Neuron (in vitro differentiated cells): ENCODE results near the gene PSTPIP1.

Experiments
- H2AFZ ChIP-seq: one replicate; pipeline ENCODE4 v1.6.1; 2013; ENCODE audit warnings: low read depth, mild to moderate bottlenecking, inconsistent platforms, low read length, moderate library complexity
- H3K27me3 ChIP-seq: one replicate; pipeline ENCODE4 v1.6.1; 2013; ENCODE audit warnings: low read length; ENCODE audit not compliant: insufficient read depth
- H3K36me3 ChIP-seq: one replicate; pipeline ENCODE4 v1.6.1; 2013; ENCODE audit warnings: low read length; ENCODE audit not compliant: insufficient read depth
- H3K4me1 ChIP-seq: one replicate; pipeline ENCODE4 v1.6.1; 2013; ENCODE audit warnings: low read length; ENCODE audit not compliant: insufficient read depth
- H3K4me3 ChIP-seq: 2 replicates; pipeline ENCODE4 v1.5.1; 2013; ENCODE audit warnings: mild to moderate bottlenecking, low read length, moderate library complexity
- H3K9me3 ChIP-seq: one replicate; pipeline ENCODE4 v1.6.1; 2013; ENCODE audit warnings: low read length

The PSTPIP1 gene

DNA sequence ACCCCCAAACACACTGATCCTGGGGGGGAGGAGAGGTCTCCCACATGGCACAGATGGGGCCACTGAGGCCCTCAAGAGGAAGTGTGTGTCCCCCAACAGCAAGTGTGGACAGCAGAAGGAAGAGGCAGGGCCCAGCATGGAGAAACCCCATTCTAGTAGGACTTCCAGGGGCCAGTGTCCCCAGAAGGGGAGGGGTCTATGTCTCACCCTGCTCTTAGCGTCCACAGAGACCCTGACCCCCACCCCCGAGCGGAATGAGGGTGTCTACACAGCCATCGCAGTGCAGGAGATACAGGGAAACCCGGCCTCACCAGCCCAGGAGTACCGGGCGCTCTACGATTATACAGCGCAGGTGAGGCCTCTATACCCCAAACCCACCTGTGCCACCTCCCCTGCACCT is 40.7 kb downstream of the PSTPIP1 start:
- Histone ChIP-seq H3K9me3 (no peaks in the 10 kb centered on the region), H3K27me3 (no peaks in the 10 kb centered on the region), H3K4me3 (no peak overlapping the region), H2AFZ (no peak overlapping the region), H3K4me1 (peaks cover 8% of the 10 kb centered on the region), H3K36me3 (peaks cover 8% of the 10 kb centered on the region)

DNA sequence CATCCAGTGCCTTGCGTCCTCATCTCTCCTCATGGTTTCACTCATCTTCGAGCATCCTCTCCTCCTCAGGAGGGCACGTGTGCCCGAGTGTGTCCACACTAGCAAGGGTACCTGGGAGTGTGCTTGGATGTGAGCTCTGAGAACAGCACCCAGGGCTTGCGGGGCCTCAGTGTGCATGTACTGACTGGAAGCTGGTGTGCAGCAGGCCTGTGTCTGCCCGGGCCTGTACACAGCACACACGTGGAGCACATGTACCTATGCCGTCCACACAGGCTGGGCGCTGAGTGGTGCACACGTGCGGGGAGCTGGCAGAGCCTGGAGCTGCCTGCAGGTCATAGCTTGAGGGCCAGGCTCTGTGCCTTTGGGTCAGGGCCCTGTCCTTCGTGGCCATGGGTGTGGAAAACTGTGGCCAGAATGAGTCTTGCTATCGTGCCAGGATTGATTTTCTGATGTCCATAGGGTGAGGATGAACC is 41.1 kb downstream of the PSTPIP1 start:
- H3K4me3 ChIP-seq = no peak overlapping the region
- H3K27me3 ChIP-seq = no peaks in the 10 kb centered on the region
- H3K9me3 ChIP-seq = no peaks in the 10 kb centered on the region
- H3K4me1 ChIP-seq = peaks cover 3% of the 10 kb centered on the region
- H2AFZ ChIP-seq = no peak overlapping the region
- peaks cover 8% of the 10 kb centered on the region for H3K36me3 ChIP-seq

DNA sequence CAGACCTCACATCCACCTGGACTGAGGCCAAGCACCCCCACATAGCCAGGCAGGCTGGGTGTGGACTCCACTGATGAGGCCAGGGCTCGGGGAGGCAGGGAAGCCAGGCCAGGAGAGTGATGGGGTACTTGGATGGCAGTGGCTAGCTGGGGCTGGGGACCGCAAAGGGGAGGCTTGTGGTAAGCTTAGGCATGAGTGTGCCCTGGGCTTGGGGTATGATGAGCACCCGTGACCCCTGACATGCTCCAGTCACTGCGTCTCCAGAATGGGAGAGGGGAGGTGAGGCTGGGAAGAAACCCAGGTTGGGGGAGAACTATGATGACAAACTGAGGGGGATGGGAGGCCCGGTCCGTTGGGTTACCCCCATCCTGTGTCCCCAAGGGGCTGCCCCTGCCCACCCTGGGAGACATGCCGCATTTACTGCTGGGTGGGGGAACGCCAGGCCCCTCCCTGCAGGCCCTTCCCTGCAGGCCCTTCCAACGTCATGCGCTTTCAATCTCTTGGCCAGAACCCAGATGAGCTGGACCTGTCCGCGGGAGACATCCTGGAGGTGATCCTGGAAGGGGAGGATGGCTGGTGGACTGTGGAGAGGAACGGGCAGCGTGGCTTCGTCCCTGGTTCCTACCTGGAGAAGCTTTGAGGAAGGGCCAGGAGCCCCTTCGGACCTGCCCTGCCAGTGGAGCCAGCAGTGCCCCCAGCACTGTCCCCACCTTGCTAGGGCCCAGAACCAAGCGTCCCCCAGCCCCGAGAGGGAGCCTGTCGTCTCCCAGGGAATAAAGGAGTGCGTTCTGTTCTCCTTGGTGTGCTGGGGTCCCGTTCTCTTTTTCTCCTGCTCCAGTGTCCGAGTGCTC is 41.8 kb downstream of the PSTPIP1 start:
- H2AFZ ChIP-seq = no peak overlapping the region
- no peak overlapping the region for H3K4me3 ChIP-seq
- H3K36me3 ChIP-seq = peaks cover 10% of the 10 kb centered on the region
- H3K9me3 ChIP-seq = no peaks in the 10 kb centered on the region
- no peaks in the 10 kb centered on the region for H3K4me1 ChIP-seq
- H3K27me3 ChIP-seq = no peaks in the 10 kb centered on the region

GRCh38 chr15:77037388-77038209 is 42.7 kb downstream of the PSTPIP1 start:
- Histone ChIP-seq H3K4me1 (no peaks in the 10 kb centered on the region), H3K27me3 (no peaks in the 10 kb centered on the region), H3K4me3 (no peak overlapping the region), H3K36me3 (peaks cover 18% of the 10 kb centered on the region), H3K9me3 (no peaks in the 10 kb centered on the region), H2AFZ (no peak overlapping the region)

- H3K27me3 ChIP-seq = no peaks in the 10 kb centered on the region
- H3K36me3 ChIP-seq = peaks cover 28% of the 10 kb centered on the region
- no peak overlapping the region for H3K4me3 ChIP-seq
- no peak overlapping the region for H2AFZ ChIP-seq
- no peaks in the 10 kb centered on the region for H3K4me1 ChIP-seq
- H3K9me3 ChIP-seq = no peaks in the 10 kb centered on the region
Observed at GRCh38 chr15:77038312-77039216, 43.6 kb downstream of the PSTPIP1 start.

DNA sequence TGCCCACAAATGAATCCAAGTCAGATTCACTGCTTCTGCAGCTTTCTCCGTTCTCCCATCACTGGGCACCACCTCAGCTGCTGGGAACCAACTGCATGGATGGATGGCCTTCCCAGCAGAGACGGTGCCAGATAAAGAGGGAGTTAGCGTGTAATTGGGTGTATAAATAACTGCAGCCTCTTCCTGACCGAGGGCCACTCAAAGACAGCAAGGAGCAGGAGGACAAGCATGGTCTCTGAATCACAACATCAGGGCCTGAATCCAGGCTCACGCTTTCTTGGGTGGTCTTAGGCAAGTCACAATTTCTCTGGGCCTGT is 44.2 kb downstream of the PSTPIP1 start:
- no peaks in the 10 kb centered on the region for H3K4me1 ChIP-seq
- H3K4me3 ChIP-seq = no peak overlapping the region
- H3K9me3 ChIP-seq = no peaks in the 10 kb centered on the region
- peaks cover 34% of the 10 kb centered on the region for H3K36me3 ChIP-seq
- no peaks in the 10 kb centered on the region for H3K27me3 ChIP-seq
- no peak overlapping the region for H2AFZ ChIP-seq

DNA sequence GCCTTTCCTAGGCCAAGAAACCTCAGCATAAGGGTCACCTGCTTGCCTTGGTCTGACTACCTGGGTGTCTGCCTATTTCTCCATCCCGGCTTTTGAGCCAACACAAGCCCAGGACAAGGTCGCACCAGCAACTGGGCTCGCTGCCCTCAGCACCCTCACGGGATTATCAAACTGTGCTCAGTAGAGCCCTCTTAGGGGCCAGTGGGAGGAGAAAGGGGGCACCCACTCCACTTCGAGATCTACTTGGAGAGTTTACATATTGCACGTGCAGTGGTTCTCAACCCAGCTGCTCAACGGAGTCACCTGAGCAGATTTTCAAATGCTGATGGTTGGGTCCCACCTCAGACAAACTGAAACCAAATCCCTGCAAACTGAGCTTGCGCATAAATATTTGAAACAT is 44.9 kb downstream of the PSTPIP1 start:
- Histone ChIP-seq H3K36me3 (peaks cover 40% of the 10 kb centered on the region), H2AFZ (no peak overlapping the region), H3K4me1 (no peaks in the 10 kb centered on the region), H3K9me3 (no peaks in the 10 kb centered on the region), H3K4me3 (no peak overlapping the region), H3K27me3 (no peaks in the 10 kb centered on the region)

GRCh38 chr15:77040673-77041072 is 45.7 kb downstream of the PSTPIP1 start:
- Histone ChIP-seq H3K4me1 (no peaks in the 10 kb centered on the region), H2AFZ (no peak overlapping the region), H3K9me3 (no peaks in the 10 kb centered on the region), H3K4me3 (no peak overlapping the region), H3K36me3 (peaks cover 48% of the 10 kb centered on the region), H3K27me3 (no peaks in the 10 kb centered on the region)

DNA sequence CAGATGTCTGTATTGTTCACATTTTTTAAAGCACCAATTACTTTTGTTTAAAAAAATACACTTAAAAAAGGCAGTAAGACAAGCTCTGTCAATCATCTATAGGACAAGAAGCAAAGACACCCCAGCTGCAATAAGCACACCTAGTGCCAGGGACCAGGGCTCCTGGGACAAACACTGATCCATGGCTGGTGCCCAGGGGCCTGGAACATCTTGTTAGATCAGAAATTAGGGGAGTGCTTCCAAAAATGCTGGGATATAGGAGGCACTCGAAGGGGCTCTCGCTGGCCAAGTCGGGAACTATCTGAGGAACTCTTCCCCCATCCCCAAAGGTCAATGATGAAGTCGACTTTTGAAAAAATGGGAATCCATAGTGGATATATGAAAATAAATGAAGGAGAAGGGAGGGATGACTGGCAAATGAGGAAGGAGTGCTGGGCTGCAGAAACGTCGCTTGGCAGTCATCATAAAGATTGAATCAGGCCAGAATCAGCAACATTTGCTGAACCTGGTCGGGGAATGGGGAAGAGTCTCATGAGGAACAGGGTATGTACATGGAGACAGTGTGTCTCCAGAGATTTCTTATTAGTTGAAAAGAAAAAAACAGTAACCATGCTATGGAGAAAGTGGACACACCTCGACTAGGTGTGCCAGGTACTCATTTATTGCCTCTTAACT is 47.5 kb downstream of the PSTPIP1 start:
- Histone ChIP-seq H3K36me3 (peaks cover 56% of the 10 kb centered on the region), H3K4me1 (no peaks in the 10 kb centered on the region), H3K9me3 (no peaks in the 10 kb centered on the region), H3K27me3 (no peaks in the 10 kb centered on the region), H3K4me3 (no peak overlapping the region), H2AFZ (no peak overlapping the region)

- no peaks in the 10 kb centered on the region for H3K4me1 ChIP-seq
- no peaks in the 10 kb centered on the region for H3K9me3 ChIP-seq
- H2AFZ ChIP-seq = no peak overlapping the region
- peaks cover 61% of the 10 kb centered on the region for H3K36me3 ChIP-seq
- no peak overlapping the region for H3K4me3 ChIP-seq
- no peaks in the 10 kb centered on the region for H3K27me3 ChIP-seq
Observed at GRCh38 chr15:77042955-77043920, 48.3 kb downstream of the PSTPIP1 start.

DNA sequence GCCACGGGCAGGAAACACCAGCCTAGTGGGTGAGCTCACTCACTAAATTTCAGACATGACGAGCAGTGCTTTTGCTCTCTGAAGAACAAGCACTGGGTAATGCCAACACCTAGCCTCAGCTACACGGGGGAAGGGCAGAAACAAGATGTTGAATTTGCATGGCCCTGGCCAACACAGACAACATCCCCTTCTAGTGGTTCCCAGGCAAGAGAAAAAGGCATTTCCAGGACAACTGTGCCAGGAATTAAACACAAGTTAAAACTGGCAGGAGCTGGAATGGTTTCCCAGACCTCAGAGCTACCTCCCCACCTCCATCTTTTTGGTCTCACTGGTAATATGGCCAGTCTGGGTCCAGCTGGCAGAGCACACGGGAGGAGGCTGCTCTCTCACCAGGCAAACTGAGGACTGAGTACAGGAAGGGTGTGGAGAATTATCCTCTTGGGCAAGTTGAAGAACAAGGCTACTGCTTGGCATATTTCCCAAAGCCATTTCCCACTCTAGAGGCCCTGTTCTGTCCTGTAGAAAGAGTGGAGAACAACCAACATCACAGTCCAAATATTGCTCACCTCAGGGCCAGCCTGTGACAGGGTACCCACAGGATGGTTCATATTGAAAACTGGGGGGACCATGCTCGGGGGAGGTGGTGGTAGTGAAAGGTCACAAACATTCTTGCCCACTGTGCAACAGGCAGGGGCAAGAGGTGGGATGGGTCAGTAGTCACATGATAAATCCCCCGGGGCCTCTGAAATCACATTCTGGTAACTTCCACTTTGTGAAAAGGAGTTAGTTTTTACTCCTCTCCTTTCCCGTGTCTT is 49.5 kb downstream of the PSTPIP1 start:
- Histone ChIP-seq H3K27me3 (no peaks in the 10 kb centered on the region), H3K4me1 (no peaks in the 10 kb centered on the region), H3K4me3 (no peak overlapping the region), H2AFZ (no peak overlapping the region), H3K36me3 (peaks cover 64% of the 10 kb centered on the region), H3K9me3 (no peaks in the 10 kb centered on the region)
